CD4-positive, alpha-beta T cell treated with Interleukin-17A for 4 hours (primary cell): ENCODE data around the gene GH1.
"Not testable (repeated sequence)": the region's sequence is repeated elsewhere in the genome, so short reads cannot be mapped to it uniquely, and the experiment has no call there.

Experiments
- DNase-seq: peaks from one replicate; pipeline ENCODE4 v3.0.0-alpha.2; 2020; ENCODE audit warnings: mixed read lengths

The GH1 gene

GRCh38 chr17:63894021-63894420, 24.6 kb downstream of the GH1 start:
- not testable (repeated sequence) for DNase-seq

GRCh38 chr17:63892316-63893037, 26.2 kb downstream of the GH1 start:
- not testable (repeated sequence) for DNase-seq

- DNase-seq = peak; percentile 7
These were observed 29.4 kb downstream of the GH1 start for GRCh38 chr17:63889026-63889848.

- DNase-seq = not testable (repeated sequence)
These were observed 33.5 kb downstream of the GH1 start for GRCh38 chr17:63885119-63885518.

GRCh38 chr17:63882626-63883126, 36.0 kb downstream of the GH1 start:
- DNase-seq = not testable (repeated sequence)

- peak; percentile 71 for DNase-seq
These were observed 36.6 kb downstream of the GH1 start, which contains the start of gene GH2 for GRCh38 chr17:63881935-63882601. Gene GH2 (minus strand): TSS chr17:63881944. CDS start chr17:63881801, 143 bp downstream.

GRCh38 chr17:63881337-63881736, 37.3 kb downstream of the GH1 start:
- DNase-seq = not testable (repeated sequence)

- DNase-seq = no peak
These were observed 37.9 kb downstream of the GH1 start for GRCh38 chr17:63880706-63881105.

GRCh38 chr17:63878413-63878812, 40.2 kb downstream of the GH1 start:
- not testable (repeated sequence) for DNase-seq

- DNase-seq = not testable (repeated sequence)
These were observed 43.9 kb downstream of the GH1 start for GRCh38 chr17:63874693-63875092.

- DNase-seq = not testable (repeated sequence)
These were observed 44.5 kb downstream of the GH1 start for GRCh38 chr17:63874061-63874626.

- not testable (repeated sequence) for DNase-seq
These were observed 45.1 kb downstream of the GH1 start, which contains the start of gene CSH2 for GRCh38 chr17:63873577-63873976. Gene CSH2 (minus strand): TSS chr17:63873677. CDS start chr17:63873614, 63 bp downstream.

GRCh38 chr17:63871646-63872365, 46.8 kb downstream of the GH1 start:
- DNase-seq = not testable (repeated sequence)

- DNase-seq = not testable (repeated sequence)
These were observed 48.4 kb downstream of the GH1 start for GRCh38 chr17:63870292-63870665.

- not testable (repeated sequence) for DNase-seq
These were observed 48.9 kb downstream of the GH1 start for GRCh38 chr17:63869491-63870291.
